HCT116 (cell line): Measurements from ENCODE around the gene NFASC.

Source experiments
- POLR2A ChIP-seq: IDR thresholded peaks from 2 replicates; pipeline ENCODE4 v1.7.0; 2011; ENCODE audit warnings: borderline replicate concordance; ENCODE audit not compliant: insufficient read depth, insufficient read length; ENCODE audit errors: extremely low read depth
- TF ChIP-seq, protein P1 (sequence below), 3 experiments: fragments of 200-600 bp in 1 of 3; sonication (generic) in 1 of 3; IDR thresholded peaks in 2 of 3; conservative IDR thresholded peaks in 1 of 3; 2 replicates each; pipeline ENCODE4 v1.5.1; 2012 to 2017; ENCODE audit warnings: low read depth in 2 of 3, low read length in 2 of 3, antibody characterized with exemption in 1 of 3, borderline replicate concordance in 1 of 3, control low read depth in 1 of 3, mild to moderate bottlenecking in 1 of 3, mixed read lengths in 1 of 3, mixed run types in 1 of 3, moderate library complexity in 1 of 3; ENCODE audit not compliant: insufficient read depth in 1 of 3

DNA sequence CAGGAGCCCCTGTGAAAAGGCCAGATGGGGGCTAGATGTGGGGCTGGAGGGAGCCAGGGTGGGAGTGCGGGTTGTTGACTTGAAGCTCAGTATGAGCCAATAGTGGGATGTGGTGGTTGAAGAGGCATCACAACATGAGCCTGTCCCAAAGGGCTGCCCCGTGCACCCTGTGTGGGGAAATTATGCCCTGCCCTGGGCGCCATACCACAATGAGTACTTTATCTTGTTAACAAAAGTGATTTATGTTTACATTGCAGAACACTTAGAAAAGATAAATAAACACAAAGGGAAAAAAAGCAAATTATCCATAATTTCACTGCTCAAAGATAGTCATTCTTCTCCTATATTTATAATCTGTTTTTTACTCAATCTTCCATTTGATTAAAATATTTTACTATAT lies 1.6 kb upstream of the NFASC start:
- TF ChIP-seq, protein P1, sequence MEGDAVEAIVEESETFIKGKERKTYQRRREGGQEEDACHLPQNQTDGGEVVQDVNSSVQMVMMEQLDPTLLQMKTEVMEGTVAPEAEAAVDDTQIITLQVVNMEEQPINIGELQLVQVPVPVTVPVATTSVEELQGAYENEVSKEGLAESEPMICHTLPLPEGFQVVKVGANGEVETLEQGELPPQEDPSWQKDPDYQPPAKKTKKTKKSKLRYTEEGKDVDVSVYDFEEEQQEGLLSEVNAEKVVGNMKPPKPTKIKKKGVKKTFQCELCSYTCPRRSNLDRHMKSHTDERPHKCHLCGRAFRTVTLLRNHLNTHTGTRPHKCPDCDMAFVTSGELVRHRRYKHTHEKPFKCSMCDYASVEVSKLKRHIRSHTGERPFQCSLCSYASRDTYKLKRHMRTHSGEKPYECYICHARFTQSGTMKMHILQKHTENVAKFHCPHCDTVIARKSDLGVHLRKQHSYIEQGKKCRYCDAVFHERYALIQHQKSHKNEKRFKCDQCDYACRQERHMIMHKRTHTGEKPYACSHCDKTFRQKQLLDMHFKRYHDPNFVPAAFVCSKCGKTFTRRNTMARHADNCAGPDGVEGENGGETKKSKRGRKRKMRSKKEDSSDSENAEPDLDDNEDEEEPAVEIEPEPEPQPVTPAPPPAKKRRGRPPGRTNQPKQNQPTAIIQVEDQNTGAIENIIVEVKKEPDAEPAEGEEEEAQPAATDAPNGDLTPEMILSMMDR (IDR thresholded peaks at IDR 0.05 in 2 of 3, conservative IDR thresholded peaks at IDR 0.05 in 1 of 3; ENCODE audit: borderline replicate concordance in 1 of 3, insufficient read depth in 1 of 3, low read depth in 2 of 3, low read length in 2 of 3) = no peak
- no peak for TF ChIP-seq POLR2A
